Neural cell (in vitro differentiated cells): ENCODE measurements around the gene NUP155. TPM values are rescaled to one million over a fixed set of nuclear protein-coding genes. Genes with fewer than 3 reads are reported as not detected.
"Not testable (repeated sequence)": the region's sequence is repeated elsewhere in the genome, so short reads cannot be mapped to it uniquely, and the experiment has no call there.

Source experiments
- H2AFZ ChIP-seq: fragments of 200-600, 300-800 bp; sonication (generic), shearing (Covaris generic); 2 replicates; pipeline ENCODE4 v1.6.0; 2014; ENCODE audit warnings: low read depth, mild to moderate bottlenecking, antibody characterized with exemption, low read length, moderate library complexity
- H3F3A ChIP-seq: fragments of 200-600 bp; shearing (Covaris generic); 2 replicates; pipeline ENCODE4 v1.6.1; 2016; ENCODE audit warnings: mild to moderate bottlenecking, moderate library complexity, mixed read lengths, antibody characterized with exemption, low read length; ENCODE audit not compliant: insufficient read depth, poor library complexity, severe bottlenecking
- H3K27ac ChIP-seq: fragments of 200-600, 300-800 bp; sonication (generic), shearing (Covaris generic); 2 replicates; pipeline ENCODE4 v1.5.1; 2014; ENCODE audit warnings: mild to moderate bottlenecking, low read length, moderate library complexity
- H3K27me3 ChIP-seq: fragments of 300-800, 200-600 bp; sonication (generic), shearing (Covaris generic); 2 replicates; pipeline ENCODE4 v1.6.0; 2014; ENCODE audit warnings: mild to moderate bottlenecking, low read depth, low read length, moderate library complexity; ENCODE audit not compliant: insufficient read depth
- H3K36me3 ChIP-seq: fragments of 300-800, 200-600 bp; sonication (generic), shearing (Covaris generic); 2 replicates; pipeline ENCODE4 v1.5.1; 2014; ENCODE audit warnings: mild to moderate bottlenecking, antibody characterized with exemption, low read length, moderate library complexity; ENCODE audit not compliant: insufficient read depth
- H3K4me2 ChIP-seq: fragments of 300-800, 200-600 bp; sonication (generic), shearing (Covaris generic); 2 replicates; pipeline ENCODE4 v1.6.0; 2014; ENCODE audit warnings: mild to moderate bottlenecking, low read length
- H3K4me3 ChIP-seq: fragments of 300-800, 200-600 bp; sonication (generic), shearing (Covaris generic); 2 replicates; pipeline ENCODE4 v1.5.1; 2014; ENCODE audit warnings: mild to moderate bottlenecking, low read length, moderate library complexity
- H3K79me2 ChIP-seq: fragments of 200-600 bp; shearing (Covaris generic); replicated peaks from 2 replicates; pipeline ENCODE4 v1.6.0; 2014; ENCODE audit warnings: mild to moderate bottlenecking, low read length, moderate library complexity; ENCODE audit not compliant: insufficient read depth
- H3K9ac ChIP-seq: fragments of 300-800, 200-600 bp; sonication (generic), shearing (Covaris generic); 2 replicates; pipeline ENCODE4 v1.6.1; 2016; ENCODE audit warnings: mild to moderate bottlenecking, low read length, mixed read lengths
- H3K9me2 ChIP-seq: fragments of 200-600 bp; shearing (Covaris generic); 2 replicates; pipeline ENCODE4 v1.6.1; 2016; ENCODE audit warnings: mild to moderate bottlenecking, low read length, mixed read lengths; ENCODE audit not compliant: insufficient read depth
- H3K9me3 ChIP-seq: fragments of 200-600, 300-800 bp; sonication (generic), shearing (Covaris generic); 2 replicates; pipeline ENCODE4 v1.6.1; 2016; ENCODE audit warnings: mild to moderate bottlenecking, mixed run types, low read length, moderate library complexity, mixed read lengths
- H4K20me1 ChIP-seq: fragments of 200-600 bp; shearing (Covaris generic); 2 replicates; pipeline ENCODE4 v1.6.1; 2016; ENCODE audit warnings: mild to moderate bottlenecking, mixed run types; ENCODE audit not compliant: insufficient read depth
- EP300 ChIP-seq: fragments of 450-650 bp; conservative IDR thresholded peaks from 2 replicates; pipeline ENCODE4 v1.6.1; 2014; ENCODE audit warnings: antibody characterized with exemption, mild to moderate bottlenecking, moderate library complexity; ENCODE audit not compliant: poor library complexity, severe bottlenecking
- EZH2 ChIP-seq: fragments of 200-600, 300-800 bp; shearing (Covaris generic), sonication (generic); IDR thresholded peaks from 2 replicates; pipeline ENCODE4 v1.6.1; 2014; ENCODE audit warnings: antibody characterized with exemption, low read length, borderline replicate concordance, mild to moderate bottlenecking; ENCODE audit not compliant: insufficient read depth, poor library complexity, severe bottlenecking
- MXI1 ChIP-seq: fragments of 450-650 bp; conservative IDR thresholded peaks from 2 replicates; pipeline ENCODE4 v1.6.1; 2014; ENCODE audit warnings: antibody characterized with exemption, mild to moderate bottlenecking; ENCODE audit not compliant: poor library complexity, severe bottlenecking
- POLR2AphosphoS5 ChIP-seq: IDR thresholded peaks from 2 replicates; pipeline ENCODE4 v1.6.1; 2012
- RAD21 ChIP-seq: fragments of 450-650 bp; conservative IDR thresholded peaks from 2 replicates; pipeline ENCODE4 v1.6.1; 2014; ENCODE audit warnings: antibody characterized with exemption, mild to moderate bottlenecking, moderate library complexity
- SMC3 ChIP-seq: fragments of 450-650 bp; conservative IDR thresholded peaks from 2 replicates; pipeline ENCODE4 v1.6.1; 2014; ENCODE audit warnings: antibody characterized with exemption, mild to moderate bottlenecking, moderate library complexity; ENCODE audit not compliant: poor library complexity
- TAF1 ChIP-seq: IDR thresholded peaks from 2 replicates; pipeline ENCODE4 v1.6.1; 2012; ENCODE audit warnings: low read depth
- polyA plus RNA-seq: library from polyadenylated mRNA; depleted of rRNA; stranded (reverse); fragments of >200 nt; gene quantifications from 2 replicates; pipeline ENCODE4 v1.2.3, GENCODE V29; 2014
- TF ChIP-seq, protein P1 (sequence below): fragments of 450-650 bp; IDR thresholded peaks from 2 replicates; pipeline ENCODE4 v1.5.1; 2014; ENCODE audit warnings: antibody characterized with exemption, mild to moderate bottlenecking, moderate library complexity; ENCODE audit not compliant: poor library complexity, severe bottlenecking
- TF ChIP-seq, protein P2 (sequence below): IDR thresholded peaks from 2 replicates; pipeline ENCODE4 v1.6.1; 2012; ENCODE audit warnings: borderline replicate concordance

The NUP155 gene
- polyA plus RNA-seq, 1 donor from 2014 or later: 15.9 TPM

DNA sequence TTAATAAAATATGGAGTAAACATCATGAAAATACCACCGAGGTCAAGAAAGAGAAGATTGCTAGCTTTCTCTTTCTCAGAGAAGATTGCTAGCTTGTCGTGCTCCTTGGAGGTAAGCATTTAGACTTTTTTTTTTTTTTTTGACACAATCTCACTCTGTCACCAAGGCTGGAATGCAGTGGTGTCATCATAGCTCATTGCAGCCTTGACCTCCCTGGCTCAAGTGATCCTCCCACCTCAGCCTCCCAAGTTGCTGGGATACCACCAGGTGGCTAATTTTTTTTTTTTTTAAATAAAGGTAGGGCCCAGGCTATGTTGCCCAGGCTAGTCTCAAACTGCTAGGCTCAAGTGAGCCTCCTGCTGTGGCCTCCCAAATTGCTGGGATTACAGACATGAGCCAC, 95.4 kb downstream of the NUP155 start:
- no peaks in the 10 kb centered on the region for H3K79me2 ChIP-seq
- no peak overlapping the region for H3K27ac ChIP-seq
- no peak overlapping the region for H2AFZ ChIP-seq
- H3K9ac ChIP-seq: no peak overlapping the region
- TF ChIP-seq TAF1: no peak
- no peak for TF ChIP-seq EP300
- TF ChIP-seq, protein P1, sequence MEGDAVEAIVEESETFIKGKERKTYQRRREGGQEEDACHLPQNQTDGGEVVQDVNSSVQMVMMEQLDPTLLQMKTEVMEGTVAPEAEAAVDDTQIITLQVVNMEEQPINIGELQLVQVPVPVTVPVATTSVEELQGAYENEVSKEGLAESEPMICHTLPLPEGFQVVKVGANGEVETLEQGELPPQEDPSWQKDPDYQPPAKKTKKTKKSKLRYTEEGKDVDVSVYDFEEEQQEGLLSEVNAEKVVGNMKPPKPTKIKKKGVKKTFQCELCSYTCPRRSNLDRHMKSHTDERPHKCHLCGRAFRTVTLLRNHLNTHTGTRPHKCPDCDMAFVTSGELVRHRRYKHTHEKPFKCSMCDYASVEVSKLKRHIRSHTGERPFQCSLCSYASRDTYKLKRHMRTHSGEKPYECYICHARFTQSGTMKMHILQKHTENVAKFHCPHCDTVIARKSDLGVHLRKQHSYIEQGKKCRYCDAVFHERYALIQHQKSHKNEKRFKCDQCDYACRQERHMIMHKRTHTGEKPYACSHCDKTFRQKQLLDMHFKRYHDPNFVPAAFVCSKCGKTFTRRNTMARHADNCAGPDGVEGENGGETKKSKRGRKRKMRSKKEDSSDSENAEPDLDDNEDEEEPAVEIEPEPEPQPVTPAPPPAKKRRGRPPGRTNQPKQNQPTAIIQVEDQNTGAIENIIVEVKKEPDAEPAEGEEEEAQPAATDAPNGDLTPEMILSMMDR: no peak
- TF ChIP-seq SMC3: no peak
- no peak for TF ChIP-seq MXI1
- no peak for TF ChIP-seq RAD21
- no peak for TF ChIP-seq EZH2
- TF ChIP-seq, protein P2, sequence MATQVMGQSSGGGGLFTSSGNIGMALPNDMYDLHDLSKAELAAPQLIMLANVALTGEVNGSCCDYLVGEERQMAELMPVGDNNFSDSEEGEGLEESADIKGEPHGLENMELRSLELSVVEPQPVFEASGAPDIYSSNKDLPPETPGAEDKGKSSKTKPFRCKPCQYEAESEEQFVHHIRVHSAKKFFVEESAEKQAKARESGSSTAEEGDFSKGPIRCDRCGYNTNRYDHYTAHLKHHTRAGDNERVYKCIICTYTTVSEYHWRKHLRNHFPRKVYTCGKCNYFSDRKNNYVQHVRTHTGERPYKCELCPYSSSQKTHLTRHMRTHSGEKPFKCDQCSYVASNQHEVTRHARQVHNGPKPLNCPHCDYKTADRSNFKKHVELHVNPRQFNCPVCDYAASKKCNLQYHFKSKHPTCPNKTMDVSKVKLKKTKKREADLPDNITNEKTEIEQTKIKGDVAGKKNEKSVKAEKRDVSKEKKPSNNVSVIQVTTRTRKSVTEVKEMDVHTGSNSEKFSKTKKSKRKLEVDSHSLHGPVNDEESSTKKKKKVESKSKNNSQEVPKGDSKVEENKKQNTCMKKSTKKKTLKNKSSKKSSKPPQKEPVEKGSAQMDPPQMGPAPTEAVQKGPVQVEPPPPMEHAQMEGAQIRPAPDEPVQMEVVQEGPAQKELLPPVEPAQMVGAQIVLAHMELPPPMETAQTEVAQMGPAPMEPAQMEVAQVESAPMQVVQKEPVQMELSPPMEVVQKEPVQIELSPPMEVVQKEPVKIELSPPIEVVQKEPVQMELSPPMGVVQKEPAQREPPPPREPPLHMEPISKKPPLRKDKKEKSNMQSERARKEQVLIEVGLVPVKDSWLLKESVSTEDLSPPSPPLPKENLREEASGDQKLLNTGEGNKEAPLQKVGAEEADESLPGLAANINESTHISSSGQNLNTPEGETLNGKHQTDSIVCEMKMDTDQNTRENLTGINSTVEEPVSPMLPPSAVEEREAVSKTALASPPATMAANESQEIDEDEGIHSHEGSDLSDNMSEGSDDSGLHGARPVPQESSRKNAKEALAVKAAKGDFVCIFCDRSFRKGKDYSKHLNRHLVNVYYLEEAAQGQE: no peak
- TF ChIP-seq POLR2AphosphoS5: no peak
- no peak overlapping the region for H3K4me3 ChIP-seq
- no peaks in the 10 kb centered on the region for H4K20me1 ChIP-seq
- no peaks in the 10 kb centered on the region for H3F3A ChIP-seq
- no peaks in the 10 kb centered on the region for H3K9me3 ChIP-seq
- H3K9me2 ChIP-seq: no peaks in the 10 kb centered on the region
- H3K4me2 ChIP-seq: no peak overlapping the region
- H3K36me3 ChIP-seq: no peaks in the 10 kb centered on the region
- H3K27me3 ChIP-seq: no peaks in the 10 kb centered on the region

DNA sequence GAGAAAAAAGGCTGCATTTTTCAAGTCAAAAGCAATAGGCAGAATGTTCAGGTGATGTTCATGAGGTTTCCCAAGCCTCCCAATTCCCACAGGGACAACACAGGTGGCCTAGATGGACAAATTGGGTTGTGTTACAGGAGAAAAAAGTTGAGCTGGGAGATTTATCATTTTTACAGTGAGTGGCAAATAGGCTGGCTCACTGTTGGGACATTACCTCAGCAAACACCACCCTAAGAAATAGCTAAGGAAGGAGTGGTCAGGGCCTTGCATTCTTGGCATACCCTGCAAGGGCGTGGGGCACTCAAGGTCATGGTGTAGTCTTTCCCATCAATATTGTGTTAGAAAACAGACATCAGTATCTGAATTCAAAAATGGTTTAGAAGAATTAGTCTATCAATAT, 98.4 kb downstream of the NUP155 start:
- no peaks in the 10 kb centered on the region for H3K79me2 ChIP-seq
- no peak overlapping the region for H2AFZ ChIP-seq
- no peaks in the 10 kb centered on the region for H3K9me3 ChIP-seq
- no peaks in the 10 kb centered on the region for H3K36me3 ChIP-seq
- H3K27ac ChIP-seq: no peak overlapping the region
- no peaks in the 10 kb centered on the region for H3K27me3 ChIP-seq
- H3K4me3 ChIP-seq: no peak overlapping the region
- H3F3A ChIP-seq: no peaks in the 10 kb centered on the region
- TF ChIP-seq RAD21: no peak
- no peak for TF ChIP-seq SMC3
- no peak for TF ChIP-seq EP300
- no peak for TF ChIP-seq EZH2
- TF ChIP-seq, protein P1: no peak
- no peak for TF ChIP-seq TAF1
- no peak for TF ChIP-seq MXI1
- no peak overlapping the region for H3K4me2 ChIP-seq
- no peak overlapping the region for H3K9ac ChIP-seq
- H3K9me2 ChIP-seq: no peaks in the 10 kb centered on the region
- H4K20me1 ChIP-seq: no peaks in the 10 kb centered on the region

DNA sequence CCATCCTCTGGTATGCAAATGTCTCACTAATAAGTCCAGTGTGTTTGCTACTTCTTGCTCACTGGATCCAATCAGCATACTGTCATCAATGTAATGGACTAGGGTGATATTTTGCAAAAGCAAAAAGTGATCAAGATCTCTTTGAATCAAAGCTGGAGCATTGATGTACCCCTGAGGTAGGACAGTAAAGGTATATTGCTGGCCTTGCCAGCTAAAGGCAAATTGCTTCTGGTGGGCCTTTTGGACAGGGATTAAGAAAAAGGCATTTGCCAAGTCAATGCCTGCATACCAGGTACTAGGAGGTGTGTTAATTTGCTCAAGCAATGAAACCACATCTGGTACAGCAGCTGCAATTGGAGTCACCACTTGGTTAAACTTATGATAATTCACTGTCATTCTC, 102.8 kb downstream of the NUP155 start:
- H3F3A ChIP-seq, H3K9me2 ChIP-seq, H3K4me2 ChIP-seq, H3K9me3 ChIP-seq, H3K9ac ChIP-seq, H3K4me3 ChIP-seq, H4K20me1 ChIP-seq, H3K27ac ChIP-seq, H3K36me3 ChIP-seq, H2AFZ ChIP-seq, H3K27me3 ChIP-seq, H3K79me2 ChIP-seq: not testable (repeated sequence)
